NCI-H146 treated with DMSO at 0.1 percent for 48 hours (cell line): ENCODE measurements around the gene INPP5A.
"Not testable (repeated sequence)": the region's sequence is repeated elsewhere in the genome, so short reads cannot be mapped to it uniquely, and the experiment has no call there.

Experiments
- DNase-seq: peaks from one replicate; lab custom pipeline; 2025; ENCODE audit not compliant: unreplicated experiment; lab: John Stamatoyannopoulos, UW

INPP5A gene

DNA sequence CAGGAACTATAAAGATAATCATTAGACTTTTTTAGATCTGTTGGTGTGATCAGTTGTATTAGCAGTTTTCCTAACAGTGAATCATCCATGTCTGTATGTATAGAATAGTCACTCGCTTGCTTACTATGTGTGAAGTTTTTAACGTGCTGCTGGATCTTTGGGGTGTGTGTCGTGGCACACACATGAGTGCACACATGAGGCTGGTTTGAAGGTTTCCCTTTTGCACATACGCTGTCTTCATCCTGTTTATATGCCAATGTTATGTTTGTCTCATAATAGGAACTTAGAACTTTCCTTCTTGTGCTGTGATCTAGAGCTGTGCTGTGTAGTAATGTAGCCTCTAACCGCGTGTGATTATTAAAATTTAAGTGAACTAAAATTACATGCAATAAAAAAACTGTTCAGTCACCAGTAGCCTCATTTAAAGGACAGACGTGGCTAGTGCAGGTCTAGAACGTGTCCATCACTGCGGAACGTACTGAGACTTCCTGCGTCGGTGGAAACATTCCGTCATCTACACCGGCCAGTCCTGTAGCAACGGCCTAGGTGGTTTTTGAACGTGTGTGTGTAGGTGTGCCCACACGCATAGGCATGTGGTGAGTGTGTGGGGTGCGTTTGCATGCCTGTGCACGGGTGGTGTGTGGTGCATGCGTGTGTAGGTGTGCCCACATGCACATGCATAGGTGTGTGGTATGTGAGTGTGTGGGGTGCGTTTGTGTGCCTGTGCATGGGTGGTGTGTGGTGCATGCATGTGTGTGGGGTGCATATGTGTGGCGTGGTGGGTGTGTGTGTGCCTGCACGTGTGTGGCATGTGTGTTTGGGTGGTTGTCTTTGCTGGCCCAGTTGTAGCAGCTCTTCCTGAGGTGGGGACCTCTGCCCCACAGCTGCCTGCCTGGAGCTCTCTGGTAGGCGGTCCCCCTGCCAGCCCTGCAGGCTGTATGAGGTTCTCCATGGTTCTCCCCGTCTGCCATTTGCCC, 56.6 kb downstream of the INPP5A start:
- no peak for DNase-seq

DNA sequence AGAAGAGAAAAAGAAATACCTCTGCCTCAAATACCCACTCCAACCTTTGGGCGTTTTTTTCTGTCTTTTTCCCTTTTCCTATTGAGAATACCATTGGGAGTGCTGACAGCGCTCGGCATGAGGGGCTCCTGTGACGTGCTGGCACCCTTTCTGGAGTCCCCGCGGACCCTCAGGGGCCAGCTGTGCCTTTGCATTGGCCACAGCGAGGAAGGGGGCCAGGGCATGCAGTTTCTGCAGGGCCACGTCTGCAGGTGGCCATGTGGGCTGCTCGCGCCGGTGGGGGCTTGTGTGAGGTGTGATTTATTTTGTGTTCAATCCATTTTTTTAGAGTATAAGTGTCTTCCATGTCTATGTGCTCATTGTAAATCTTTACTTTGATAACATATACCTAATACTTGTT, 57.4 kb downstream of the INPP5A start:
- no peak for DNase-seq

DNA sequence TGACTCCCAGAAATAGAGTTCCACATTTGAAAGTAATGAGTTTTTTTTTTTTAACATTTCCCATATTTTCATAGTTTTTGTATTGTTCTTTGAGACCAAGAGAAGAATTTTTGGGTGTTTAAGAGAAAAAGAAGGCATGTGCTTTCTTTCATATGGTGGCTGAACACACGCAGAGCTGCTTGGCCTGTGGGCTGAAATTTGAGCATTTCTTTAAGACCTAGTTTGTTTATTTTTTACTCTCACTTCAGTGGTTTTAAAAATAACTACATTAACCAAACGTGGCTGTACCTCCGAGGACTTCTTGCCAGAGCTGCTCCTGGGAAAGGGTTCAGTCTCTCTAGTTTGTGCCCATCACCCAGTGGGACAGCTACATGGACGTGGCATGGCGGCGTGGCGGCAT, 58.3 kb downstream of the INPP5A start:
- no peak for DNase-seq

DNA sequence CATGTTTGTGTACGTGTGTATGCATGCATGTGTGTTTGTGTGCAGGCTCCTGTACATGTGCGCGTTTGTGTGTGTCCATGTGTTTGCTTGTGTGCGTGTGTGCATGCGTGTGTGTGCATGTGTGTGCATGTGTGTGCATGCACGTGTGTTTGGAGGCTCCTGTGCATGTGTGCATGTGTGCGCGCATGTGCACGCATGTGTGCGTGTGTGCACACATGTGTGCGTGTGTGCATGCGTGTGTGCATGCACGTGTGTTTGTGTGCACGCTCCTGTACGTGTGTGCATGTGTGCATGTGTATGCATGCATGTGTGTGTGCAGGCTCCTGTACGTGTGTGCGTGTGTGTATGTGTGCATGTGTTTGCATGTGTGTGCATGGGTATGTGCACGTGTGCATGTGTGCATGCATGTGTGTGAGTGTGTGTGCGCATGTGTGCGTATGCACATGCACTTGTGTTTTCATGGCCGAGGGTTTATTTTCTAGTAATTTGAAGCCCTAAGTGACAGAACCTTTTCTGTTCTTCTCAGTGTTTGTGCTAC, 59.2 kb downstream of the INPP5A start:
- no peak for DNase-seq

DNA sequence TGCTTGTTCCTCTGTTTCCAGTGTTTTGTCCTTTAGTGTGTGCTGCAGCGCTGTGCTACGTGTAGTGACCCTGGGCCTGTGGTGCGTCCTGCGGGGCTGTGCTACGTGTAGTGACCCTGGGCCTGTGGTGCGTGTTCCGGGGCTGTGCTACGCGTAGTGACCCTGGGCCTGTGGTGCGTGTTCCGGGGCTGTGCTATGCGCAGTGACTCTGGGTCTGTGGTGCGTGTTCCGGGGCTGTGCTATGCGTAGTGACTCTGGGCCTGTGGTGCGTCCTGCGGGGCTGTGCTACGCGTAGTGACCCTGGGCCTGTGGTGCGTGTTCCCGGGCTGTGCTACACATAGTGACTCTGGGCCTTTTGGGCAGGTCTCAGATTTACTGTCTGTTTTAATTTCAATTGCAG, 60.1 kb downstream of the INPP5A start:
- no peak for DNase-seq

DNA sequence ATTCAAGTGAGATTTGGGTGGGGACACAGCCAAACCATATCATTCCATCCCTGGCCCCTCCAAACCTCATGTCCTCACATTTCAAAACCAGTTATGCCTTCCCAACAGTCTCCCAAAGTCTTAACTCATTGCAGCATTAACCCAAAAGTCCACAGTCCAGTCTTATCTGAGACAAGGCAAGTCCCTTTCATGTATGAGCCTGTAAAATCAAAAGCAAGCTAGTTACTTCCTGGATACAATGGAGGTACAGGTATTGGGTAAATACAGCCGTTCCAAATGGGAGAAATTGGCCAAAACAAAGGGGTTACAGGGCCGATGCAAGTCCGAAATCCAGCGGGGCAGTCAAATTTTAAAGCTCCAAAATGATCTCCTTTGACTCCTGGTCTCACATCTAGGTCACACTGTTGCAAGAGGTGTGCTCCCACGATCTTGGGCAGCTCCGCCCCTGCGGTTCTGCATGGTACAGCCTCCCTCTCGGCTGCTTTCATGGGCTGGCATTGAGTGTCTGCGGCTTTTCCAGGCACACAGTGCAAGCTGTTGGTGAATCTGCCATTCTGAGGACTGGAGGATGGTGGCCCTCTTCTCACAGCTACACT, 61.5 kb downstream of the INPP5A start:
- not testable (repeated sequence) for DNase-seq

DNA sequence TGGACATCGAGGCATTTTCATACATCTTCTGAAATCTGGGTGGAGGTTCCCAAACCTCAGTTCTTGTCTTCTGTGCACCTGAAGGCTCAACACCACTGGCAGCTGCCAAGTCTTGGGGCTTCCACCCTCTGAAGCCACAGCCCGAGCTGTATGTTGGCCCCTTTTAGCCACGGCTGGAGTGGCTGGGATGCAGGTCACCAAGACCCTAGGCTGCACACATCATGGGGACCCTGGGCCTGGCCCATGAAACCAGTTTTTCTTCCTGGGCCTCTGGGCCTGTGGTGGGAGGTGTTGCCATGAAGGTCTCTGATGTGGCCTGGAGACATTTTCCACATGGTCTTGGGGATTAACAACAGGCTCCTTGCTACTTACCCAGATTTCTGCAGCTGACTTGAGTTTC, 62.1 kb downstream of the INPP5A start:
- DNase-seq: no peak

DNA sequence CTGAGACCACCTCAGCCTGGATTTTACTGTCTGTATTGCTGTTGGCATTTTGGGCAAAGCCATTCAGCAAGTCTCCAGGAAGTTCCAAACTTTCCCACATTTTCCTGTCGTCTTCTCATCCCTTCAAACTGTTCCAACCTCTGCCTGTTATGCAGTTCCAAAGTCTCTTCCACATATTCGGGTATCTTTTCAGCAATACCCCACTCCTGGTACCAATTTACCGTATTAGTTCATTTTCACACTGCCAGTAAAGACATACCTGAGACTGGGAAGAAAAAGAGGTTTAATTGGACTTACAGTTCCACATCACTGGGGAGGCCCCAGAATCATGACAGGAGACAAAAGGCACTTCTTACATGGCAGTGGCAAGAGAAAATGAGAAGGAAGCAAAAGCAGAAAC, 62.8 kb downstream of the INPP5A start:
- no peak for DNase-seq

DNA sequence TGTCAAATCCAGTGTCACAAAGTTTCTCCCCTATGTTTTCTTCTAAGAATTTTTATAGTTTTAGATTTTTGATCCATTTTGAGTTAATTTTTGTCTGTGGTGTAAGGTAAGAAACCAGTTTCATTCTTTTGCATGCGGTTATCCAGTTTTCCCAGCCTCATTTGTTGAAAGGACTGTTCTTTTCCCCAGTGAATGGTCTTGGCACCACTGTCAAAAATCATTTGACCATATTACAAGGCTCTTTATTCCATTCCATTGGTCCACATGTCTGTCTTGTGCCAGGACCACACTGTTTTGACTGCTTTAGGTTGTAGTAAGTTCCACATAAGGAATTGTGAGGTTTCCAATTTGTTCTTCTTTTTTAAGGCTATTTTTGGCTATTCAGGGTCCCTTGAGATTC, 64.0 kb downstream of the INPP5A start:
- no peak for DNase-seq

DNA sequence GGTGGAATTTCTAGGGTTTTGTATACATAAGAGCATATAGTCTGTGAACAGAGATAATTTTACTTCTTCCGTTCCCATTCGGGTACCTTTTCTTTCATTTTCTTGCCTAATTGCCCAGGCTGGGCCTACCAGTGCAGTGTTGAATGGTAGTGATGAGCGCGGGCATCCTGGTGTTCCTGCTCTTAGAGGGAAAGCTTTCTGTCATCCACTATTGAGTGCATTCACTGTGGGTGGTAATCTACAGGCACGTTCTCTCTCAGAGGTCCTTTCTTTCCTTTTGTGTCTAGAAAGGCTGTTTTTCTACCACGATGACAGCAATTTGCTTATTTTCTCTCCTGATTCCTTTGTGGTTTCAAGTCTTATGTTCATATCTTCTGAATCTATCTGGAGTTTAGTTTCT, 65.0 kb downstream of the INPP5A start:
- no peak for DNase-seq

DNA sequence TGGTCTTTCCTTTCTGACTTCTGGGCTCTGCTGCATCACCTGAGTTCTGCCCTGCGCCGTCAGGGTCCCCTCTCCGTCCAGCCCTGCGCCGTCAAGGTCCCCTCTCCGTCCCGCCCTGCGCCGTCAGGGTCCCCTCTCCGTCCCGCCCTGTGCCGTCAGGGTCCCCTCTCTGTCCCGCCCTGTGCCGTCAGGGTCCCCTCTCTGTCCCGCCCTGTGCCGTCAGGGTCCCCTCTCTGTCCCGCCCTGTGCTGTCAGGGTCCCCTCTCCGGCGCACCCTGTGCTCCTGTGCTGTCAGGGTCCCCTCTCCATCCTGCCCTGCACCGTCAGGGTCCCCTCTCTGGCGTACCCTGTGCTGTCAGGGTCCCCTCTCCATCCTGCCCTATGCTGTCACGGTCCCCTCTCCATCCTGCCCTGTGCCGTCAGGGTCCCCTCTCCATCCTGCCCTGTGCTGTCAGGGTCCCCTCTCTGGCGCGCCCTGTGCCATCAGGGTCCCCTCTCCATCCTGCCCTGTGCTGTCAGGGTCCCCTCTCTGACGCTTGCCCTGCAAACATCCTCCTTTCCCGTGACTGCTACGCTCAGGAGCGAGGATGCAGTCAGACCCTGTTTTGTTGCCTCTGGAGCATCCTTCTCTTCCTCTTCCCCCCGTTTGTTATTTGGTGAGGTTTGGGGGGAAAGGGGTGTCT, 66.4 kb downstream of the INPP5A start:
- no peak for DNase-seq

DNA sequence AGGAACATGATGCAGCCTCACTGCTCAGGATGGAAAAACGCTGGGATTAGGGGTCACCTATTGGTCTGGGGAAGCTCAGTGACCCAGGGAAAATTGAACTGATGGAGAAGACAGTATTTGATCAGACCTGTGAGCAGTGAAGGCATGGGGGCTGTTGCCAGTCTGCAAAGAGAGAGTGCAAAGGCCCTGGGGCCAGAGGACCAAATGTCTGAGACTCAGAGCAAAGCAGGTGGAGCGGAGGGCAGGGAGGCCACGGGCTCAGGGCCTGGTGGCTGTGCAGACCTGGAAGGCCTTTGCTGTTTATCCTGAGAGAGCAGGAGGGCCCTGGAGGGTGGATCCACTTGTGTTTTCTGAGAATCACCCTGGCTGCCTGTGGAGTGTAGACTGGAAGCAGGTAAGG, 67.1 kb downstream of the INPP5A start:
- DNase-seq: no peak

DNA sequence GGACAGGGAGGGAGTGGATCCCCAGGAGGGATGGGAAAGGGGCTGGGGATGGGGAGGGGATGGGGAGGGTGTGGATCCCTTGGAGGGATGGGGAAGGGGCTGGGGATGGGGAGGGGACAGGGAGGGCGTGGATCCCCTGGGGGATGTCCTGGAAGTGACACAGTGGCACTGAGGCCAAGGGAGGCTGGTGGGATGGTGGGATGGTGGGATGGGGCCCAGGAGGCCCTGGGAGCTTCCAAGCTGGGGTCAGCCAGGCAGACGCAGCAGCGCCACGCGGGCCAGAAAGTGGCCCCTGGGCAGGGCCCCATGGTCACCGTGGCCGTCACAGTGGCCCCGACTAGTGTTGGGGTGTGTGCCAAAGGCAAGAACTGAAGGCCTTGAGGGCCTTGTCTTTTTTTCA, 67.8 kb downstream of the INPP5A start:
- DNase-seq: no peak

DNA sequence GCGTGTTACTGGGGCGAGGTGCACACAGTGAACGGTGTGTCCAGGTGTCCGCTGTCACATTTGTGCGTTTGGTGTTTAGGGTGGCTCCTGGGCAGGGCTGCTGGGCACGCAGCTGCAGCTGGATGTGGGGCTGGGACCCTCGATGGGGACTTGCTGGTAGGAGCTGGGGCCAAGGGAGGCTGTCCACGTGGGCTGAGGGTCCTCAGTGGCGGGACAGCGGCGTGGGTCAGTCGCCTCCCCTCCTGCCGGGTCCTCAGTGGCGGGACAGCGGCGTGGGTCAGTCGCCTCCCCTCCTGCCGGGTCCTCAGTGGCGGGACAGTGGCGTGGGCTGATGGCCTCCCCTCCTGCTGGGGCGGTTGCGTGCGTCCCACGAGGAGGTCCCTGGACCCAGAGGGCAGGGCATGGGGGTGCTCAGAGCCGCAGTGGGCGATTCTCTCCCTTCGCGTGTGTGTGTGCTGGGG, 68.5 kb downstream of the INPP5A start:
- no peak for DNase-seq

DNA sequence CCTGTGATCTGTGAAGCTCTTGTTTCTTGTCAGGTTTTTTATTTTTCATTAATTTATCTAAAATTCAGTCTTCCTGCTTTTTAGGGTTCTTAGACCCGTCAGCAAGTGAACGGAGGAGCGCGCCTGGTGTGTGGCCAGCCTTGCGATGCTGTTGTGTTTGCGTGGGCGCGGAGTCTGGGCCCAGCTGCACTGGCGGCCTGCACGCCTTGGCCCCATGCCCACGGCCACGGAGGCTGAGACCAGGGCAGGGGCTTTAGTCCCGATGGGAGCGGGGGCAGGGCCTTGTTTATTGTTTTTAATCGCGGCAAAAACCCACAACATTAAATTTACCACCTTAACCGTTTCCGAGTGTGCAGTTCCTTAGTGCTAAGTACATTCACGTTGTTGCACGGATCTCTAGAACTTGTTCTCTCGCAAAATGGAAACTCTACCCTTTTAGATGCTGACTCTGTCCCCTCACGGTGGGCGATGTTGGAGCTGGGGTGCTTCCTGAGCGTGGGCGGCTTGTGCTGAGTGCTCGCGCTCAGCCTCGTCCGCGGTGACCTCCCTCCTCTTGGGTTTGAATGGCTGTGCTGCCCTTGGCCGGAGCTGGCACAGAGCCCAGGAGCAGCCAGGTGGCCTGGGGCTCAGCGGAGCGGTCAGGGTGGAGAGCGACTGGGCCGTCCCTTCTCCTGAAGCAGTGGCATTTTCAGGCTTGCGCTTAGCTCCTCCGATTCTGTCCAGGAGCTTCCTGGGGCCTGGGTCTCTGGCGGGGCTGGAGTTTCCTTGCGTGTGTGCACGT, 69.1 kb downstream of the INPP5A start:
- DNase-seq: no peak

DNA sequence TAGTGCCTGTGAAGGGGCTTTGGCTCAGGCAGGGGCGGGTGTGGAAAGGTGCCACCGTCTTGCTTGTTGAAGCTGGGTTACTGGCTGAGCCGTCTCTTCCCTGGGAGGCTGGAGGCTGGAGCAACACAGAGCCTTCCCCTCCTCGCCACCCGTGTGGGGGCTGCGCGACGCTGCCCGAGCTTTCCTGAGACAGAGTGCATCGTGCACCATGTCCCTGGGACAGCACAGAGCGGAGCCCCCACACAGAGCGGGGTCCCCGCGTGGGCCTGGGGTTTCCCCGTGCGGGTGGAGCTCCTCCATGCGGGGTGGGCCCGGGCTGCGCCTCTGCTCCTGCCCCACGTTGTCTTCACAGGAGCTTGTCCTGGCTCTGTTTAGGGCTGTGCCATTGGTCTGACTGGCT, 69.9 kb downstream of the INPP5A start:
- no peak for DNase-seq

DNA sequence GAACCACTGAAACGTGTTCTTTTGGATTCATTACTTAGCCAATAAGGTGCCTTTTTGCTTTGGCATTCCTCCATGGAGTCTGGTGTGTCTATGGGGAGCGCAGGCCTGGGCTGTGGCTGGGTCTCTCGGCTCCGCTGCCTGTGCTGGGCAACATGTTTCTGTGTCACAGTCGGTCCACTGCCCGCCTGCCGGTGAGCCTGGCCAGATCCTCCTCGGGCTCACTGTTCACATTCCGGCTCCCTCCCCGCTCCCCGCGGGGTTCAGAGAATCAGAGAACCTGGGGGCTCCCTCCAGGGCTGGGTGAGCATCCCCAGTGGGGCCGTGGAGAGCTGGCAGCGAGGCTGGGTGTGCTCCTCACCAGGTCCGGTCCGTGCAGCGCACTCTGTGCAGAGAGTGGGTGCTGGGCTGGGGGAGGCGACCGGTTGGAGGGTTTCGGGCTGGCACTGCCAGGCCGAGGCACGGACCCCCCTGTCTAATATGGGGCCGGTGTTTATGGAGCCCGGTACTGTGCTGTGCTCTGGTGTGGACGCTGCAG, 70.4 kb downstream of the INPP5A start:
- DNase-seq: no peak

DNA sequence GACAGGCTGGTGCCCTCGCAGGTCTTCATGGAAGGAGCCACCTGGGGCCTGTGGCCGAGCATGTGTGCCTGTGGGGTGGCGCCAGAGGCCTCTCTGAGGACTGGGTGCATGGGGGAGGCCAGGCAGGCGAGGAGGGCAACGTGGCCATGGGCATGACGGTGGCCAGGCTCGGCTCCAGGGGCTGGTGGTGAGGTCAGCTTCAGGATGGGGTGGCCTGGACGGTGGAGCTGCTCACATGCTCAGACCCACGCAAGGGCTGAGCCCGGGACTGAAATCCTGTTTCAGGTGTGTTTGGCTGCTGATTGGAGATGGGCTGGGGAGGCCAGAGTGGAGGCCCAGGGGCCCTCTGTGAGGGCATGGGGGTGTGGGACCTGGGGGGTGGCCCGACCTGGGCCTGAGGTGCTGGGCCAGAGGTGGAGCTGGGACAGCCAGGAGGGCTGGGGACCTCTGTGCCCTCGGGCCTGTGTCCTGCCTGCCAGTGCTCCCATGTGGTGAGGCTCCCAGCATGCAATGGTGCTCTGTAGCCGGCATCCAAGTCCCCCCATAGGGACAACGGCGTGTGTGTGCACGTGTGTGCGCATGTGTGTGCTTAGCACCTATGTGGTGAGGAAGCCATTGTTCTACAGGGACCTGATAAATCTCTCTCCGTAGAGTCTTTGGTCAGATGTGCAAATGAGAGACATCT, 71.1 kb downstream of the INPP5A start:
- no peak for DNase-seq

DNA sequence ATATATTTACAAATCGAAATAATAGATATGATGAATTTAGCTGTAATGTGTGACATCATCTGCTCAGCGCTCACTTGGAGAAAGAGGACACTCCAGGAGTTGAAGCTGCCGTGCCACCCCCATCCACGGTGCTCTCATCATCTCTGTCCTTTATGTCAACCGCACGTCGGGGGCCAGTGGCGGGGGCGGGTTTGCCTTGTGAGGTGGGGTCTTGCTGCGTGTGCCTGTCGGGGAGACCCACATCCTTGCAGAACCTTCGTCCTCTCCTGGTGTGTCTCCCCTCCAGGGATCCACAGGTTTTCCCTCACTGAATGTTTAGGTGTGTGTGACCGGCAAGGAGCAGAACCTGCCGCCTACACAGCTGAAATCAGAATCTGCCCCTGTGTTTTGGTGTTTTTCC, 71.6 kb downstream of the INPP5A start:
- DNase-seq: no peak

DNA sequence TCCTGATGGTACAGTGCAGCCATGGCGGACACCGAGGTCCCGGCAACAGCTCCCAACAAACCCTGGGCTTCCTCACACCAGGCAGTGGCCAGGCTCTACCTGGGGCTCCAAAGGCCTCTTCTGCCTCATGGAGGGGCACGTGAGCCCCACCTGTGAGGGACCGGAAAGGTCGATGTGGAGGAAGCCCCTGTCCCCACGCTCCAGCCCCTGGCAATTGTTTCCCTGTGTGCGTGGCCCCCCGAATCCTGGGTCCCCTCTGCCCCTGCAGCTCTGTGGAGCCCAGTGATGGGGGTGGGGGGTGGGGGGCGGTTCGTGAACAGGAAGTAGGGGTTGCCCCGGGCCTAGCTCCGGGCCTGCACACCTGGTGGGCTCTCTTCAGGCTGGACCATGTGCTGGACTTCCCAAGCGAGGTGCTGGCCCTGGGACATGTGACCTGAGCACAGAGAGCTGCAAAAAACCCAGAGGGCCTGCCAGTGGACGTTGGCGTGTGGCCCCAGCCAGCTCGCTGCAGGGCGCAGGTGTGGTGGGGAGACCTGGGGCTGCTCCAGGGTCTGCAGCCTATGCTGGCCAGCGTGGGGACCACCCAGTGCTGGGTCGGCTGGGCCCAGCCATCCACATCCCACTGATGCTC, 72.6 kb downstream of the INPP5A start:
- DNase-seq: no peak
